ENCODE measurements around the gene SCTR. TPM values are rescaled to one million over a fixed set of nuclear protein-coding genes. Genes with fewer than 3 reads are reported as not detected.

The SCTR gene
- total and polyA plus RNA-seq, 2 of the 13 experiments (the other 11 are each of a cell fraction or from before 2014, with no cell fraction given) = not detected

- TF ChIP-seq ZNF142 (CRISPR knock-in tag; IDR thresholded peaks at IDR 0.05) (no peak), ZXDC (CRISPR knock-in tag; IDR thresholded peaks at IDR 0.05) (no peak)
These were observed 51.5 kb downstream of the SCTR start (continued) for GRCh38 chr2:119472749-119473148.

DNA sequence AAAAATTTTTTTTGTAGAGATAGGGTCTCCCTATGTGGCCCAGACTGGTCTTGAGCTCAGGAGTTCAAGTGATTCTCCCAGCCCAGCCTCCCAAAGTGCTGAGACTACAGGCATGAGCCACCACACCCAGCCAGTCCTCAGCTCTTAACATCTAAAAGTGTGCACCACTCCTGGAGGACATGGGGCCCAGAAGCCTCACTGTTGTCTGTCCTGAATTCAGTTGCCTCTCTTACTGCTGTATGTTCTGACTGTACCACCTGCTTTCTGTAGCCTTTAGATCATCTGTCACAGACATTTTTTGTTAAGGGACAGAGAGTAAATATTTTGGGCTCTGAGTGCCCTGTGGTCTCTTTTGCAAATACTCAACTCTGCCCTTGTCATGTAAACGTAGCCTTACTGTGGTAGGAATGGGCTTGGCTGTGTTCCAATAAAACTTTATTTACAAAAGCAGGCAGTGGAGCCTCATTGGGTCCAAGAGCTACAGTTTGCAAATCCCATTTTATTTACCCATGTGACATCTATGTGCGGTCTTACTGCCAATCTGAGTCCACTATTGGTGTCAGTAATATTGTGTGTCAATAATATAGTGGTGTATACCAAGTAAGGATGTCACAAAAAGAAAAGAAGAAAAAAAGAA is 54.5 kb downstream of the SCTR start:
- Histone ChIP-seq H3K4me2 (ENCODE audit: low read depth, low read length) (peak overlapping the region; percentile 25; the same call in 1 of the 2 replicates), H3K9ac (ENCODE audit: insufficient read depth, low read depth, low read length) (no peak overlapping the region), H3K4me1 (ENCODE audit: insufficient read depth, low read length) (peaks cover 50% of the 10 kb centered on the region), H3K36me3 (replicated peaks in 1 of 2; ENCODE audit: control insufficient read depth in 1 of 2, insufficient read depth in 2 of 2, low read length in 2 of 2) (no peaks in the 10 kb centered on the region), H3K27ac (ENCODE audit: extremely low read length, insufficient read depth, low read length) (no peak overlapping the region), H4K20me1 (ENCODE audit: insufficient read depth, low read length) (no peaks in the 10 kb centered on the region), H2AFZ (ENCODE audit: low read length) (no peak overlapping the region), H3K9me3 (ENCODE audit: low read length) (no peaks in the 10 kb centered on the region), H3K79me2 (ENCODE audit: insufficient read depth, low read length) (no peaks in the 10 kb centered on the region), H3K27me3 (ENCODE audit: control insufficient read depth in 1 of 2, insufficient read depth in 2 of 2, low read length in 2 of 2) (peaks cover 3 to 44% of the 10 kb centered on the region in 2 experiments; a peak in 4 of 5 replicates), H3K4me3 (replicated peaks in 1 of 3; ENCODE audit: insufficient read depth in 1 of 3, low read depth in 2 of 3, low read length in 3 of 3) (no peak overlapping the region)
- peak; percentile 82 for DNase-seq (ENCODE audit: low spot score)
- 5% methylated on average over 2 of the region's 2 CpGs for WGBS (ENCODE audit: low lambda C conversion rate)
- intact Hi-C loops (cut with micrococcal nuclease; ENCODE audit: unreplicated experiment) (no loop called here), in situ Hi-C loops (cut with HindIII; ENCODE audit: extremely low pct_ligation_motif_present, low pct_unique_long_range_greater_than_20kb) (loop anchor here (5.0 kb wide), 1 partner anchor 32 kb away; no protein-coding TSS in a partner anchor)
- peak; percentile 67 for ATAC-seq
- ChIA-PET CTCF (ENCODE audit: low intra/inter-chr PET ratio, low total read pairs) (no interaction called here), POLR2A (no interaction called here)
- no peak for FAIRE-seq
- BruUV-seq (replicated peaks) = no TSS peak
- TF ChIP-seq CBFB (CRISPR knock-in tag; IDR thresholded peaks at IDR 0.05) = no peak
- TF ChIP-seq SRSF1 (optimal IDR thresholded peaks at IDR 0.05; ENCODE audit: low read depth, low read length) = no peak
- no peak for TF ChIP-seq MAF1 (CRISPR knock-in tag; IDR thresholded peaks at IDR 0.05; ENCODE audit: borderline replicate concordance)
- peak; percentile 24; the same call in 1 of the 2 replicates for TF ChIP-seq ZFP1 (CRISPR knock-in tag; IDR thresholded peaks at IDR 0.05)
- TF ChIP-seq ISL2 (CRISPR knock-in tag; IDR thresholded peaks at IDR 0.05) = 0 out of 2 replicates have a peak, but pooled peaks have one; percentile 31
- TF ChIP-seq RORA (CRISPR knock-in tag; IDR thresholded peaks at IDR 0.05) = no peak
- peak; percentile 46; the same call in 1 of the 2 replicates for TF ChIP-seq BCL6 (CRISPR knock-in tag; IDR thresholded peaks at IDR 0.05)
- peak; percentile 56; the same call in 1 of the 2 replicates for TF ChIP-seq GFI1 (CRISPR knock-in tag; IDR thresholded peaks at IDR 0.05; ENCODE audit: borderline replicate concordance)
- TF ChIP-seq ZNF549 (CRISPR knock-in tag; IDR thresholded peaks at IDR 0.05) = no peak
- TF ChIP-seq EED (CRISPR knock-in tag; IDR thresholded peaks at IDR 0.05) = no peak
- no peak for TF ChIP-seq SOX13 (IDR thresholded peaks at IDR 0.05)
- TF ChIP-seq SOX13 (CRISPR knock-in tag; conservative IDR thresholded peaks at IDR 0.05 in 1 of 2, IDR thresholded peaks at IDR 0.05 in 1 of 2) = peak in 1 of 2 experiments; percentile 68; a peak in 1 of 4 replicates
- peak; percentile 58 for TF ChIP-seq TEAD3 (CRISPR knock-in tag; optimal IDR thresholded peaks at IDR 0.05; ENCODE audit: borderline replicate concordance)
